ENCODE data around the gene CEACAM5.

The CEACAM5 gene

GRCh38 chr19:41708481-41708880 is at the start of gene CEACAM5:
CEACAM5 (plus strand) TSS chr19:41708626; CDS start chr19:41708732, 106 bp downstream.
- in situ Hi-C loops (cut with MboI; ENCODE audit: low pct_unique_long_range_greater_than_20kb, low sequenced_read_pairs, unreplicated experiment) = no loop called here
- DNase-seq (ENCODE audit: low spot score) = no peak
- TF ChIP-seq CTCF (IDR thresholded peaks at IDR 0.05; ENCODE audit: extremely low read depth, insufficient read depth, missing control alignments) = no peak

- in situ Hi-C loops (cut with MboI; ENCODE audit: low pct_unique_long_range_greater_than_20kb, low sequenced_read_pairs, unreplicated experiment) = no loop called here
- no peak for TF ChIP-seq CTCF (IDR thresholded peaks at IDR 0.05; ENCODE audit: extremely low read depth, insufficient read depth, missing control alignments)
- no peak for DNase-seq (ENCODE audit: low spot score)
Measured at GRCh38 chr19:41666075-41666474, 42.4 kb upstream of the CEACAM5 start.

- no peak for TF ChIP-seq CTCF (IDR thresholded peaks at IDR 0.05; ENCODE audit: extremely low read depth, insufficient read depth, missing control alignments)
- in situ Hi-C loops (cut with MboI; ENCODE audit: low pct_unique_long_range_greater_than_20kb, low sequenced_read_pairs, unreplicated experiment) = no loop called here
- no peak for DNase-seq (ENCODE audit: low spot score)
Measured at GRCh38 chr19:41668315-41668714, 40.1 kb upstream of the CEACAM5 start.

GRCh38 chr19:41670755-41671154 is 37.7 kb upstream of the CEACAM5 start:
- no peak for DNase-seq (ENCODE audit: low spot score)
- no peak for TF ChIP-seq CTCF (IDR thresholded peaks at IDR 0.05; ENCODE audit: extremely low read depth, insufficient read depth, missing control alignments)
- in situ Hi-C loops (cut with MboI; ENCODE audit: low pct_unique_long_range_greater_than_20kb, low sequenced_read_pairs, unreplicated experiment) = no loop called here

- in situ Hi-C loops (cut with MboI; ENCODE audit: low pct_unique_long_range_greater_than_20kb, low sequenced_read_pairs, unreplicated experiment) = no loop called here
- TF ChIP-seq CTCF (IDR thresholded peaks at IDR 0.05; ENCODE audit: extremely low read depth, insufficient read depth, missing control alignments) = no peak
- DNase-seq (ENCODE audit: low spot score) = no peak
Measured at GRCh38 chr19:41671486-41671885, 36.9 kb upstream of the CEACAM5 start.

GRCh38 chr19:41682437-41682836 is 26.0 kb upstream of the CEACAM5 start:
- in situ Hi-C loops (cut with MboI; ENCODE audit: low pct_unique_long_range_greater_than_20kb, low sequenced_read_pairs, unreplicated experiment) = no loop called here
- DNase-seq (ENCODE audit: low spot score) = no peak
- TF ChIP-seq CTCF (IDR thresholded peaks at IDR 0.05; ENCODE audit: extremely low read depth, insufficient read depth, missing control alignments) = no peak

- no peak for TF ChIP-seq CTCF (IDR thresholded peaks at IDR 0.05; ENCODE audit: extremely low read depth, insufficient read depth, missing control alignments)
- in situ Hi-C loops (cut with MboI; ENCODE audit: low pct_unique_long_range_greater_than_20kb, low sequenced_read_pairs, unreplicated experiment) = no loop called here
- no peak for DNase-seq (ENCODE audit: low spot score)
Measured at GRCh38 chr19:41687419-41687818, 21.0 kb upstream of the CEACAM5 start.
